Measurements from ENCODE around the gene PIGZ. TPM values are rescaled to one million over a fixed set of nuclear protein-coding genes. Genes with fewer than 3 reads are reported as not detected.

PIGZ gene, protein sequence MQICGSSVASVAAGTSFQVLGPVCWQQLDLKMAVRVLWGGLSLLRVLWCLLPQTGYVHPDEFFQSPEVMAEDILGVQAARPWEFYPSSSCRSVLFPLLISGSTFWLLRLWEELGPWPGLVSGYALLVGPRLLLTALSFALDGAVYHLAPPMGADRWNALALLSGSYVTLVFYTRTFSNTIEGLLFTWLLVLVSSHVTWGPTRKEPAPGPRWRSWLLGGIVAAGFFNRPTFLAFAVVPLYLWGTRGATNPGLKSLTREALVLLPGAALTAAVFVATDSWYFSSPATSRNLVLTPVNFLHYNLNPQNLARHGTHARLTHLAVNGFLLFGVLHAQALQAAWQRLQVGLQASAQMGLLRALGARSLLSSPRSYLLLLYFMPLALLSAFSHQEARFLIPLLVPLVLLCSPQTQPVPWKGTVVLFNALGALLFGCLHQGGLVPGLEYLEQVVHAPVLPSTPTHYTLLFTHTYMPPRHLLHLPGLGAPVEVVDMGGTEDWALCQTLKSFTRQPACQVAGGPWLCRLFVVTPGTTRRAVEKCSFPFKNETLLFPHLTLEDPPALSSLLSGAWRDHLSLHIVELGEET
- total RNA-seq = not detected

DNA sequence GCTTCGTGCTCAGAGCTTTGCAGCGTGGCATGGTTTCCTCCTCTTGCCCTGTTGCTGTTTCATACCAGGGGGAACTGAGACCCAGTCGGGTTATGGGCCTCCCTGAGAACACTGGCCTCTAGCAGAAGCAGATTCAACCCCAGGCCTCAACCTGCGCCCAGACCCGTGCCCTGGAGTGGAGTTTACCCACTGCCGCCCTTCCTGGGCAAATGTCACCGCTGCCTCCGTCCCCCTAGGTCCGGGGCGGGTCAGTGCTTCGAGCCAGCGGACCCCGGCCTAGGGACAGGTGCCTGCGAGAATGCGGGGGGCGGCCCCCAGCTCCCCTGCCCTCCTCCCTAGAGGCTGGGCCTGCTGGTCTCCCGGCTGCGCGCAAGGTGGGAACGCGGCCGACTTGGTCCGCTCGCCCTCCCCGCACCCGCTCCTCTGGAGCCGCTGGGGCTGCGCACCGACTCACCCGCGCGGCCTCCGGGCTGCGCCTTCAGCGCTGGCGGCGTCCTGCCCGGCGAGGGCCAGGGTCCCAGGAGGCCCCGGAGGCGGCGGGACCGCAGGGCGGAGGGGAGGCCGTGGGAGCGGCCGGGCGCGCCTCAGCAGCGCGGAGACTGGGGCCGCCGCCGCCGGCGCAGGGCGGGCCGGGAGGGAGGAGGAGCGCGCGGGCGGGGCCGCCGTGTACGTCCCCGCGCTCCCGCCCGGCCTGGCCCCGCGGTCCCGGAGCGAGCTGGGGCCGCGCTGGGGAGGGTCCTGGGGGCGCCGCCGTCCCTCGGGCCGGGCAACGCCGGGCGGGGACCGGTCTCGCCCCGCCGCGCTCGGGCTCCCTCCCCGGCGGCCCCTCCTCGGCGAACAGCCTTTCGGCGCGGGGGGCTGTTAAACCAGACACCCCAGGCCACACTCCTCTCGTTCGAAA, at the start of gene PIGZ:
Gene PIGZ, minus strand, starts transcription at position 601 of the 901 bp plus-strand sequence. CDS start 16,802 bp downstream, outside the sequence.
- DNase-seq = no peak

DNA sequence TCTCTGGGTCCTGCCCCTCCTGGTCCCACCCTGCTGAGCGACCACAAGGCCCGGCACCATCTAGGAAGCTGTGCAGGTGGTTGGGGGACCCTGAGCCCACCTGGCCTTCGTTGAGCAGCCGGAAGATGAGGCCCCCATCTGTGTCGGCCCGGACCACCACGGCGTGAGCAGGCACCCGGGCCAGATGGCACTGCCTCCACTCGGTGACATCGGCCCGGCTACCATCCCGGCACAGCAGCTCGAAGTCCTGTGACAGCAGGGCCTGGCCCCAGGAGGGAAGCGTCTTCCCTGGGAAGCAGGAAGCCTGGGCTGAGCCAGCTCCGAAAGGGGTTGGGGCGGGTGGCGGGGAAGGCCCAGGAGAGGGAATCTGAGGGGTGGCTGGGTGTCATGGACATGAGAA, 48.4 kb upstream of the PIGZ start:
- DNase-seq = no peak

DNA sequence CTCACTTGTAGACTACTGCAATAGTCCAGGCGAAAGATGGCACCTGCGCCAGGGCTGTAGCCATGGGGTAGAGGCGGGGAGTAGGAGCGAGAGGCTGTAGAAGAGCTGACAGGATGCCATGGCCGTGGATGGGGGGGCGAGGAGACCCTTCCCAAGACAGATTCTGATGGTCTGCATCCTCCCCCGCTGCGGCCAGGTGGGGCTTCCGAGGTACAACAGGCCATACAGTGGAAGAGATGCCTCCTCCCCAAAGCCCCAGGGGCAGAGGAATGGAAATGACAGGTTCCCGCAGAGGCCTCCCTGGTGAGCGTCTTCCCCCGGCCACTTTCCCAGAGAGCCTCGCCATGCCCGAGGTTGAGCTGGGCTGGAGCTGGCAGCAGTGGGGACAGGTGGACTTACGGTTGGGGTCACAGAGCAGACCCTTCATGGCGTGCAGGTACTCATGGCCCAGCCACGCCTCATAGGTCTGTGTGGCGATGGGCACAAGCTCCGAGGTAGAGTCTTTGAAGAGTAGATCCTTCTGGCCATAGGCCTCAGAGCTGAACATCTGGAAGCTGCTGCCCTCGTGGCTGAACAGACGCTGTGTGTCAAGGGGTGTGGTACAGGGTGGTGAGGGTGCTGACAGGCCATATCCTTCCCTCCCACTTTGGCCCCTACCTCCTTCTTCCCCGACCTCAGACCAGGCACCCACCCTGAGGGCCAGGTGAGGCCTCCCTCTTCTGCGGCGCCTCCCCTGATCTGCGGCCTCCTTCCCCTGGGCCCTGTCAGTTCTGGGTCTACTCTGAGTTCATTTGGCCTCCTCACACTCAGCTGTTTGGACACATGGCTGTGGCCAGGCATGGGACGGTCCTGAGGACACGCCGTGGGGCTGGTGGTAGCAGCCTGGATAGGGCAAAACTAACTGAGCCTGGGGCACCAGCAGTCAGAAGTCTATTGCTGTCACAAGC, 47.4 kb upstream of the PIGZ start:
- no peak for DNase-seq

DNA sequence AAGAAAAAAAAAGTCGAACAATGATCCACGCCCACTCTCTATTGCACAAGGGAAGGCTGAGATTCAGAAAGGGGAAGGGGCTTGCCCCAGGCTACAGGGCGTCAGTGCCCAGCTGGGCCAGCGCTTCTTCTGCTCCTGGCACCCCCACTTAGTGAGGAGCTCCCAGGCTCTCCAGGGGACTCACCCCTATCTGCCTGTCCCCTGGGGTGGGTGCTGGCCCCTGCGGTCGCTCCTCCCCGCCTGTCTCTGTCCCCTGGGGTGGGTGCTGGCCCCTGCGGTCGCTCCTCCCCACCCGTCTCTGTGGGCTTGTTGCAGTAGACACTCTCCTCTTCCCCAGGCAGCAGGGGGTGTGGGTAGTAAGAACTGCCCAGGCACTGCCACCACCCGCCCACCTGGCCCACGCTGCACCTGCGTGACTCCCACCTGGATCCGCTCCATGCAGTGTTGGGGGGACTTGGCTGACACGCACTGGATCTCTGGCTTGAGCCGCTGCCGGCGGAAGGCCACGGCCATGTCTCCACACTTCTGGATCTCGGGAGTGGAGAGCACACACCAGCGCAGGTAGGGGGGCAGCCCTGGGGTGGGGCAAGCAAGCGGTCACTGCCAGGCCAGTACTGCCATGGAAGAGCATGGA, 46.4 kb upstream of the PIGZ start:
- DNase-seq = no peak

DNA sequence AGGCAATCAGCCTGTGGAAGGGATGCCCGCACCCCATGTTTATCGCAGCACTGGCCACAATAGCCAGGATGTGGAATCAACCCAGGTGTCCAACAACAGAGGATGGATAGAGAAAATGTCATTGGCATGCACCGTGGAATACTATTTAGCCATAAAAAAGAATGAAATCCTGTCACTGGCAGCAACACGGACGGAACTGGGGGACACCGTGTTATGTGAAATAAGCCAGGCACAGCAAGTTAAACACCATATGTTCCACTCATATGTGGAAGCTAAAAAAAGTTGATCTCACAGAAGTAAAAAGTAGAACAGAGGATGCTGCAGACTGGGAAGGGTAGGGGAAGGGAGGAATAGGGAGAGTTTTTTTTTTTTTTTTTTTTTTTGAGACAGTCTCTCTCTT, 45.4 kb upstream of the PIGZ start:
- no peak for DNase-seq

DNA sequence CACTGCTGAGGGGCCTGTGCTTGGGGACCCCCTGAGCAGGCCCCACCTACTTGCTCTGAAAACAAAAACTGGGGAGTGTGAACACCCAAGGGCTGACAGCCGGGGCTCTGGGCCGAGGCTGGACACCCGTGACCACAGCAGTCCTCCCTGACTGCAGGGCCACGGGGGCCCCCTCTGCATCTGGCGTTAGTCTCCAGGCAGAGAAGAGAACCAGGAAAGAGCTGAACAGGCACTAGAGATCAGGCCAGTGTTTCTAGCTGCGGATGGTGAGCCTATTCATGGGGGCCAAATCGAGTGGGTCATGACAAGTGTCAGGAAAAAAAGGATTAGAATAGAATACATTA, 43.9 kb upstream of the PIGZ start:
- no peak for DNase-seq

DNA sequence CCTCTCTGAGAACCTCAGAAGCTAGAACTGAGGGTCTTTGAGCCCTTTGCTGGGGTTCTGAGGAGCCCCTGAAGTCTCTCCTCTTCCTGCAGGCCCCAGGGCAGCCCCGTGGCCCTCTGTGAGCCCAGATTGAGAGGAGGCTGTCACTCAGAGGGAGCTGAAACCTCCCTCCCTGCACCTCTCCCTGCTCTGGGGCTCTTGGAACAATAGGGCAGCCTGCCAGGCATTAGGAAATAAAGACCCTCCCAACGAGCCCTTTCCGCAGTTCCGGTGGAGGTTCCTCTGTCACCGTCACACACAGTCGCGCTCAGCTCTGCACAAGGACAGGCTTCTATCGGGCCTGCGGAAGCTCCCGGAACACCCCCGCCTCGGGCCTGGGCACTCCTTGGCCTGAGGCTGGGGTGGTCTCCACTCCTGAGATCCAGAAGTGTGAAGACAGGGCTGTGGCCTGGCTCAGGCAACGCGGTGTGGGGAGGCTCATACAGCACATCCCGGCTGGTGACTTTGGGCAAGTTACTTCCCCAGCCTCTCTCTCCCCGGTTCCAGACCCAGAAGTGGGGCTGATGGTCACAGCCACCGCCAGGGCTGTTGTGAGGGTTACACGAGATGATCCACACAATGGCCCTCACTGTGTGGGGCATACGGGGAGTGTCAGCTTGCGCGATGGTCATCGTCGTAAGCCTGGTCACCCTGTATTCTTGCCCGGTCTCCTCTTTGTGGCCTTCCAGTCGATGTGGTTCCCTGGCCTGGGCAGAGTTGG, 43.3 kb upstream of the PIGZ start:
- no peak for DNase-seq

DNA sequence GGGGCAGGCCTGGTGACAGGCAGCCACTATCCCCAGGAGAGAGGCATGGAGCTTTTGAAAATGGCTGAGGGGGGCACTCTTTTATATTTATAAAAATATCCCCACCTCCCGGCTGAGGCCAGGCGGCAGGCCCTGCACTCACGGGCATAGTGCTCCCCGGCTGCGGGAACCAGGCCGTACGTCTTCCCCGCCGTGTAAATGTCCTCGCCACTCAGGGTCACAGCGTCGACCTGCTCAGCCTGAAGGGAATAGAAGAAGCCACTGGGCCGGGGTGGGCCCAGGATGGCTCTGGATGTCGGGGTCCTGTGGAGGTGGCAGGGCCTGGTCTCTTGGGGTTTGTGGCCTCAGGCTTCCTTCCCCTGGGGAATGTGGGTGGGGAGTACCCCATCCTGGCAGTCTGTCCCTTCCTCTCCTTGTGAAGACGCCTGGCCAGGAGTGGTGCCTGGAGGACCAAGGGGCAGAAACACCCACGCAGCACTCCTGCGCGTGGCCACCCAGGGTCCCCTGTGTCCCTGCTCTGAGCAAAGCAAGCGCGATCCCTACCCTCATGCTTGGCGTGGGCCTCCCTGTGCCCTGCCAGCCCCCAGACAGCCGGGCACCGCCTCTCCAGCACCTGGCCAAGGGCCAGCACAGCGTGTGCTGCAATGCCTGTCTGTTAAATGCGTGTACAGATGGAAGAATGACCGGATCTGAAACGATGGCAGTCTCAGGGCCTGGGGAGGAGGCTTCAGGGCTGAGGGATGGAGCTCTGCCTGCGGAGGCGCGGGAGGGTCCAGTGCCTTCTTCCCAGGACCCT, 42.1 kb upstream of the PIGZ start:
- no peak for DNase-seq

DNA sequence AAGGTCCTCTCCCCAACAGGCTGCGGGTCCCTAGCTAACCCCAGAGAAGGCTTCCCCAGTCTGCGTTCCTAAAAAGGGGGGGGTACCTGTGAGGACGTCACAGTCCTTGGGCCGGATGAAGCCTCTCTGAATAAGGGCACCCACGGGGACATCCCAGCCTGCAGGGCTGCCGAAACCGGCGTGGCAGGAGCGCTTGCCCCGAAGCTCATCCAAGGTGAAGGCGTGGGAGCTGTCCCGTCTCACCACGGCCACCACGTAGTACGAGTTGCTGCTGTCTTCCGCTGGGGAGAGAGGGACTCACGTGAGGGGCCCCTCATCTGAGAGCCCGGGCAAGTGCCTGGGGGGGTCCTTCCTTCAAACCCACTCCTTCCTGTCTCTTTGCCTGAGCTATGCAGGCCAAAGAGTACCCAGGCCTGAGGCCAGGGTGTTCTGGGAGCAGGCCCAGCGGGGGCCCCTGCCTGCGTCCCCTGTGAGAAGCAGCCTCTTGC, 40.9 kb upstream of the PIGZ start:
- DNase-seq = no peak

DNA sequence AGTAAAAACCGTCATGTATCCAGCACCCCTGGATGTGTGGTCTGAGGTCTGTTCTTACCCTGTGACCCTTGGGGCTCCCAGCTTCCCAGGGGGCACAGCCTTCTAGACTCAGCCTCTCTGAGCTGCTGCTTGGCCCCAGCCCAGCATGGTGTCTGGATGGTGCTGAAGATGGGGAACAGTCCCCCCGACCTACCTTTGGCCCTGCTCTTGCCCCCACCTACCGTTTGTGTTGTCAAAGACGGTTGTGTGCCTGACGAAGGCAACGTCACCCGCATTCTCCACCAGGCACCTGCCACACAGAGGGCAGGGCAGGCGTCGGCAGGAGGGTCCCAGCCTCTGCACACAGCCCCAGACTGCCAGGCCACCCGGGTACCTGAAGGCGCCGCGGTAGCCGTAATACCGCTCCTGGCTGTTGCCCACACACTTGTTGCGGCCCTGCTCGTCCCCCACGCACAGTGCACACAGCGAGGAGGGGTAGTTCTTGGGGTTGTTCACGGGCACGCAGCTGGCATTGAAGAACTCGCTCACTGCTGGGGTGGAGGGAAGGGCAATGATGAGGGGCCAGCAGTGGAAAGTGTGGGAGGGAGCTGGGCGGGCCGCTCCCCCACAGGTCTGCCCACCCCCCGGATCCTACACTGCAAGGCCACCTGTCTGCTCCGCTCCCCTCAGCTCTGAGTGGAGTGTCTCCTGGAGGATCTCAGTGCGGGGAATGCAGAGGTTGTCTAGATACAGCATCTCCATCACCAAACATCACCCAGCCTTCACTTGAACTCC, 40.0 kb upstream of the PIGZ start:
- no peak for DNase-seq

DNA sequence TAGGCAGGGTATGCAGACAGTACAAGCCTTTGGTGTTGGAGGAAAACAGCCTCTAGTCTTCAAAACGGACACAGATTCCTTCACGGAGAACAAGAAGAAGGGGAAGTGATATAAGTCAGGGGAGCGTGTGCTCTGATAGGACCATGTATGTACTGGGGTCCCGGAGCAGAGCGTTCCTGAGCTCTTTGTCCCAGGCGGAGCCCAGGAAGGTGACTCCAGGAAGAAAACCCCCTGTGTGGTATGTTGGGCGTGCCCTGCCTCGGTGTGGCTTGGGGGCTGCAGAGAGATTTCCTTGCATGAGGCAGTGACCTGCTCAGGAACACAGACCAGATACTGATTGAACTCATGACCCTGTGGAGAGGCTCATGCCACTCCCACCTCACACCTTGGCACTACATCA, 39.3 kb upstream of the PIGZ start:
- no peak for DNase-seq

DNA sequence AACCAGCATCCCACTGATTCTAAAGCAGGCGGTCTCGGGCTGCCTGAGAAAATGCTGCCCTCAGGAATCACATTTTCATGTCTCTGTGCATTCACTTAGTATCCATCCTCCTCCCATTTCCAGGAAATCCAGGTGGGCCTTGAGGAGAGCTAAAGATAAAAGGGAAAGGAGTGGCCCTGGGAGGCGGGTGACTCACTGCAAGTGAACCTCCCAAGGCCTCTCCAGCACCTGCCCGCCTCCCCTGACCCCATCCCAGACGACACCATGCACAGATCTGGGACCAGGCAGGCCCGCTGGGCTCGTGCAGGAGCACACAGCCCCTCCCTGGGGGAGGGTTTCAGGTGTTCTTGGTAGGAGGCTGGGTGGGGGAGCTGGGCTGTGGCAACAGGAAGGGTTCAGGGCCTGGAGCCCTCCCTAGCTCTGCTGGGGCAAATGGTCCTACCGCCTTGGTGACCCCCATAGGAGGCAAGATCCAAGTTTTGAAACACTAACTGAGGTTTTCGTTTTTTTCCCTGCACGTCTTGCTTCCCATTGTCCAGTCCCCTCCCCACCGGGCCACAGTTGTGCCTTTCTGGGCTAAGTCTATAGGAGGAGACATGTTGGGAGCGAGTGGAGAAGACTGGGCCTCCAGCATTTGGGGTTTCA, 38.8 kb upstream of the PIGZ start:
- DNase-seq = no peak

DNA sequence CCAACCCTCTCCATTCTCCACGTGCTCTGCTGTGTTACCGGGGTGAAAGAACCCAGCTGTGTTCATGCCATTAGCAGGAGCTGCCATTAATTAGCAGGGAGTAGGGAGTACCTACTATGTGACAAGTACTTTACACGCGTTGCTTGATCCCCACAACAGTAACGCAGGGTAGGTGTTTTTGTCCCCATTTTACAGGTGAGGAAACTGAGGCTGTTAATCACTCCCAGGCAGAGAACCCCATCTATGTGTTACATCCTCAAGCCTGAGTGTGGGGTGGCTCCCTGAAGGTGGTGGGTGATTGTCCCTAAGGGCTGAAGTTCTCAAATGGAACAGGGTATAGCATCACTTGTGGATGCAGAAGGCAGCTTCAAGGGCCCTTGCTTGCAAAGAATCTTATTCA, 38.2 kb upstream of the PIGZ start:
- DNase-seq = no peak

DNA sequence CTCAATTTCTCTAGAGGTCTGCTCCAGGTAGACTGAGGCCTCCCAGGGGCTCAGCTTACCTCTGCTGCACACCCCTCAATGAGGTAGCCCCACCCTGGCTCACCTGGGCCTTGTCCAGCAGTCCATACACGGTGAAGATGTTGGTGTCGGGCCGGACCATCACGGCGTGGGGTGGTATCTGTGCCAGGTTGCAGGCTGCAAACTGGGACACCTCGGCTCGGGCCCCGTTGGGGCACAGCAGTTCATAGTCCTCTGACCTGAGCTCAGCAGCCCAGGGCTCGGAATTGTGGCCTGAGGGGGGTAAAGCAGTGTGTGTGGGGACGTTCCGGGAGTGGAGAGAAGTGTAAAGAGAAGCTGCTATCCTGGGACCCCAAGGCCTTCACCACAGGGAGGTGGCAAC, 37.8 kb upstream of the PIGZ start:
- DNase-seq = no peak

DNA sequence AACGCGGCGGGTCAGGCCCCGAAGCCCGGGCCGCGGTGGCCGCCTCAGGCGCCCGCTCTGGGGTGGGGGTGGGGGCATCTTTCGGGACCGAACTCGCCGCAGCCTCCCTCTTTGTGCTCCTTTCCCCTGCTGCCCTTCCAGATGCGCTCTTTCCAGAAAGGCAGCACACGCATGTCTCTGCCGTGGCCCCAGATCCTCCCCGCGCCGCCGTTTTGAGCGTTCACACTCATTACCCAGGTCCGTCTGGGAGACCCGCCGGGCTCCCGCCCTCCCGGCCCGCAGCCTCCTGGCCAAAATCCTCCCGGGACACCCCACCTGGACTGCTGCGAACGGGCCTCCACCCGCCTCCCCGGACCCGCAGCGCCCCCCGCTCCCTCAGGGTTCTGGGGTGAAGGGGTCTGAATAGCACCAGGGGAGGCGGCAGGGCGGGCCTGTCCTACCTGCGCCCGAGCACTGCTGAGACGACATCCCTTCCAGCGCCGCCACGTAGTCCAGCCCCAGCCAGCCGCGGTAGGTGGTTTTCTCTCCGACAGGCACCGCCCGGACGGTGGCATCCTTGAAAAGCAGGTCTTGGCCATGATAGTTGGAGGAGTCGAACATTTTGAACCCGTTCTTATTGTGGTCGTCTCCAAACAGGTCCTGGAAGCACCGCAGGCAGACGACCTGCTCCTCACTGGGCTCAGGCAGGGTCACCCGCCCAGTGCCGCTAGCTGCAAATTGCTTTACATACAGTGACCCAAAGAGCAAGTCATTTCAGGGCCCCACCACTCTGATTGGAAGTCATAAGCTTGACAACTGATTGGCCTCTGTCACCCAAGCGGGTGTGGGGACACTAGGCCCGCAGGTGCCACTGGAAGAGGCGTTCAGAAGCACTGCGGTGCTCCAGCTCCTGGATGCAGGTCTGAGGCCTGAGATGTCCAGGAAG, 35.1 kb upstream of the PIGZ start:
- no peak for DNase-seq

DNA sequence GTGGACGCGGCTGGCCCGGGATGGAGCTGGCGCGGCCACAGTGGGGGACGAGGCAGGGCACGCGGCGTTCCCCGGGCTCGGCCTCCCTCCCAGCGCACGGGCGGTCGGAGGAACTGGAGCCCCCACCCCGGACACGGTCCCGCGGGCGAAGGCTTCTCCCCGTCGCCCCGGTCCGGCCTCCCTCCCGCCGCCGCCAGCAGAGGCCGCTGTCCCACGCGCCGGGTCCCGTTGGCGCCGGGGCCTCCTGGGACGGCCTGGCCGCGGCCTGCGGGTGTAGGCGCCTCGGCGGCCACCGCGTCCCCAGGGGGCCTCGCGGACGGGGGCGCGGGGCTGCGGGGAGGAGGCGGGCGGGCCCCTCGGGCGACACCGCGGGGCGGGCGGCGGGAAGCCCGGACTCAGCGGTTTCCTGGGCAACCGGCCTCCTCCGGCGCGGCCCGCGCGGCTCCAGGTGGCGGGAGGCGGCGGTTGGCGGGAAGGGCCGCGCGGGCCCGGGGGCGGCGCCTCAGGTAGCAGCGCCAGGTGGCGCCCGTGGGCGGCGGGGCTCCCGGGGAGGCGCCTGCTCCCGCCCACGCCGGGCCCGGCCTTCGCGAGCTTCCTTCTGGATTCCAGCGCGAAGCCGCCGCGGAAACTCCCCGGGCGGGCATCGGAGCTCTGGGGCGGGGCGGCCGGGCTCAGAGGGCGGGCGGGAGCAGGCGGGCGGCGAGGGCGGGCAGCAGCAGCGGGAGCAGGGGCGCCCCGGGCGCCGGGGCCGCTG, 34.2 kb upstream of the PIGZ start:
- DNase-seq = peak; percentile 76
